ENCODE results near the gene ALDH1L1. TPM values are rescaled to one million over a fixed set of nuclear protein-coding genes. Genes with fewer than 3 reads are reported as not detected.

Gene ALDH1L1
- total RNA-seq, 1 donor from 2014 or later = 1.6 TPM

DNA sequence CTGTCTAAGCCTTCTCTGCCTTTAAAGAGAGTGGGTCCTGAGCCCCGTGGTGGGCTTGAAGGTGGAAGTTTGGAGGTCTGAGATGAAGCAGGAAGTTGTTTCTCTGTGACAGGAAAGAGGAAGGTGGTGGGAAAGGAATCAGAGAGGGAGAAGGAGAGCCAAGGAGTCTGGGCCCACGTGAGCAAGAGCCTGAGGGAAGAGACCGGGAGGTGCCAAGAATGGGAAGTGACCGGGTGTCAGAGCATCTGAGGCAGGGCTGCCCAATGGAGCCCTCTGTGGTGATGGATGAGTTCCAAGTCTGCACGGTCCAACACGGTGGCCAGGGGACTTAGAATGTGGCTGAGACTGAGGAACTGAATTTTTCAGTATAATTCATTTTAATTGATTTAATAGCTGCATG, 24.6 kb downstream of the ALDH1L1 start:
- DNase-seq (ENCODE audit: low spot score in 2 of 2) (no peak), FAIRE-seq (no peak)

DNA sequence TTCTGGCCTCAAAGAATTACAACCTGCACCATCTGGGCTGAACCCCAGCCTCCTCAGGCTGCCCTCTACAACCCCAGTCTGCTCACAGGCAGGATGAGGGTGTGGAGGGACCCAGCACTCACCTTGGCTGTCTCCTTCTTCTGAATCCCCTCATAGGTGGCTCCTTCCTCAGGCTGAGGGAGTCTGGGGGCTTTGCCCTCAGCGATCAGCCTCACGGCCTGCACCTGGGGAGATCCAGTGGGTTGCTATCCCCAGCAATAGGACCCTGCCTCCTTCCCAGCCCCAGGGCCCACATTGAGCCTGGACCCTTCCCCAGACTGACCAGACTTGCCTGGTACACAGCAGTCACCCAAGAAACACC, 25.1 kb downstream of the ALDH1L1 start:
- DNase-seq (ENCODE audit: low spot score in 2 of 2) = no peak

DNA sequence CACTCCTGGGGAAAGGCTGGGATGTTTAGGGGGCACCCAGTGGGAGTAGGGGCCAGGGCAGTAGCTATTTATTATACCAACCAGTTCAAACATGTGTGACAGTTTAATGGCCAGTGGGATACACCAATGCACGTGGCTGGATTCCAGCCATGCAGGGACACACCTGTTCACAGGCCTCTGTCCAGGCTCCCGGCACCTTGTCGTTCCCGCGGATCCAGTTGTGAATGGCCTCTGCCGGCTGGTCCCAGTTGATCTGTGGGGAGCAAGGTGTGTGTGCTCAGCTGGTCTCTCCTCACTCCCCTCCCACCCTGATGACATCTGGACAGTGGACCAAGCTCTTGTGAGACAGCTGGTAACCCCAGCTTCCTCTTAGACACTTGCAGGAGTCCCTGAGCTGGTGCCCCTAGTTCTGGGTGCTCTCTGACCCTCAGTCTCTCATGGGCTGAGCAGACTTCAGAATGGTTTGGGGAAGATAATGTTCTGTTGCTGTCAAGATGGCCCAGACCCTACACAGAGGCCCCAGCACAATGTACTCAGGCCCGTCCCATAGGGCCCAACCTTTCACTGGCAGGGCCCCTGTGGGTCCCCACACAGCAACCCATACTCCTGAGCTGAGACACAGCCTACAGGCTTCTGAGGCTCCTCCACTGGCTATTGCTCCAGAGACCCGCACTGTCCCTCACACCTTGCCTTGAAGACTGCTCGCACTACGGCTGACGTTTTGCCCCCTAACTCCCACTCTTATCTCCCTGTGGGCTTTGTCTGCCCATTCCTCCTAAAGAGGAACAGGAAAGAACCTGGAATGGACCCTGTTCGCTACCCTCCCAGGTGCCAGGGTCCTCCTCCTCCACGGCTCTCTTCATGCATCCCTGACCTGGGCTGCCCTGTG, 25.8 kb downstream of the ALDH1L1 start:
- no peak for FAIRE-seq
- no peak for DNase-seq (ENCODE audit: low spot score in 2 of 2)

More for the DNA sequence above, 25.1 kb downstream of the ALDH1L1 start:
- FAIRE-seq = no peak

DNA sequence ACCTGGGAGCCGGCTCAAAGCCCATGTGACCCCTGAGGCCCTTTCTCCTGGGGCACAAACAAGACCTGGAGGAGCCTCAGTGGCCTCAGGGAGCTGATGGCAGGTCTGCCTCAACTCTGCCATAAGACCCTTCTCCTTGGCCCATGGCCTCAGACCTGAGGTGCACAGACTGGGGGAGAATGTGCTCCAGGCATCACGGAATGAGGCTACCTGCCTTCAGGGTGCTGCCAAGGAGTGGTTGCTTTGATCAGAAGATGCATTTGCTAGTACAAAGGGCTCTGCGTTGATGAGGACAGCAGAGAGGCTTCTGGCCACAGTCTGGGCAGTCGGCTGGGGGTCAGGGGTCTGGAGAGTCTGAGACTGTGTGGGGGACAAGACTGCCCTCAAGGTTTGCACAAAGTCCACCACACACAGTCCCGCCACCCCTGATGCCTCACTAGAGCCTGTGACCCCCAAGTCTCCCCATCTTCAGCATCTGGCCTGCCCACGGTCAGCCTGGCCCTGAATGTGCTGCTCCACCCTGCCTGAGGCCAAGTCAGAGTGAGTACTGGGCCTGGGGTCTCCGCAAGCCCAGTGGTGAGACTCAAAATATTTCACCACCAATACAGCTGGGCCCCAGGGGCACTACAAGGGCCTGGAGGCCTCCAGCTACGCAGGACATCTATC, 26.6 kb downstream of the ALDH1L1 start:
- FAIRE-seq (no peak), DNase-seq (ENCODE audit: low spot score in 2 of 2) (no peak)

DNA sequence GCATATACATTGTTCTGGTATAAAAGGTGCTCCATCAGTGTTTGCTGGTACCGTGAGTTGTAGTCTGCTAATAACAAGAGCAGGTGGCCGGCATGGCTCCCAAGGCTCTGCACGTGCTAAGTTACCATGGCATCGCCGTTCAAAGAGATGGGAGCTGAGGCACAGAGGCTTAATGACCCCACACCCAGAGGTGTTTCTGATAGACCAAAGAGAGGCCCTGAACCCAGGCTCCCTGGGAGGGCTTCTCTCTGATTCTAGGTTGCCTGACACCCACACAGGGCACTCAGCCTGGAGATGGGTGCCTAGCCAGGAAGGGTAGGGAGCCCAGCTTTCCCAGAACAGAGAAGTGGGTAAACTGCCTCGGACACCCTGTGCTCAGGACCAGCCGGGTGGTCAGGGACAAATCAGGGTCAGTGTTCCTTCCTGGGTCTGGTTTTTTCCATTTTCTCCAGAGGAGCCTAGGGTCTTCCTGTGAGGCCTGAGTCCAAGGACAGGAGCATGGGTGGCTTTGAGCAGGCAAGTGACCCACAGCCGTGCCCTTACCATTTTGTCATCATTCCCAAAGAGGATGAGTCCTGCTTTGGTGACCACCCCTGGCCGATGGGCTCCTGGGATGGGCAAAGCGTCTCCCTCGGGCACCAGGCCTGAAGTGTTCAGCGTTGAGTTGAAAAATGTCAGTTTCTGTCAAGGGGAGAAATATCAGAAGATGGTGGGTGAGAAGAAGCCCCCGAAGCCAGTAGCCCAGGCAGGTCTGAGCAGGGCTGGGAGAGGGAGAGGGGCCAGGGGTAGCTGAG, 27.3 kb downstream of the ALDH1L1 start:
- FAIRE-seq (no peak), DNase-seq (ENCODE audit: low spot score in 2 of 2) (no peak)

DNA sequence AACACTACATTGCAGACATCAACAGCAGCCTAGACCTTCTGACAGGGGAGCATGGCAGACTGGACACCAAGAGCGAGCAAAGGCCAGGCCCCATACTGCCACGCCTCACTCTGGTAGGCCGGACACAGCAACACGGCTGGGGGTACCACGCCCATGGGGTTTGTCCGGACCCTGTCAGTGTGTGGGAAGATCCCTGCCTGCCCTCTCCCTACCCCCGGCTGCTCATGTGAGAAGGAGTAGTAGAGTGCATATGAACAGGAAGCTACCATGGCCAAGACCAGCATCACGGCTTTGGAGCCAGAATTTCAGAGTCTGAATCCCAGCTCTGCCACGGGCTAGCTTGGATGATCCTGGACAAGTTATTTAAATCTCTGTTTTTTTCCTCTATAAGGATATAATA, 27.9 kb downstream of the ALDH1L1 start:
- FAIRE-seq = no peak
- no peak for DNase-seq (ENCODE audit: low spot score in 2 of 2)

DNA sequence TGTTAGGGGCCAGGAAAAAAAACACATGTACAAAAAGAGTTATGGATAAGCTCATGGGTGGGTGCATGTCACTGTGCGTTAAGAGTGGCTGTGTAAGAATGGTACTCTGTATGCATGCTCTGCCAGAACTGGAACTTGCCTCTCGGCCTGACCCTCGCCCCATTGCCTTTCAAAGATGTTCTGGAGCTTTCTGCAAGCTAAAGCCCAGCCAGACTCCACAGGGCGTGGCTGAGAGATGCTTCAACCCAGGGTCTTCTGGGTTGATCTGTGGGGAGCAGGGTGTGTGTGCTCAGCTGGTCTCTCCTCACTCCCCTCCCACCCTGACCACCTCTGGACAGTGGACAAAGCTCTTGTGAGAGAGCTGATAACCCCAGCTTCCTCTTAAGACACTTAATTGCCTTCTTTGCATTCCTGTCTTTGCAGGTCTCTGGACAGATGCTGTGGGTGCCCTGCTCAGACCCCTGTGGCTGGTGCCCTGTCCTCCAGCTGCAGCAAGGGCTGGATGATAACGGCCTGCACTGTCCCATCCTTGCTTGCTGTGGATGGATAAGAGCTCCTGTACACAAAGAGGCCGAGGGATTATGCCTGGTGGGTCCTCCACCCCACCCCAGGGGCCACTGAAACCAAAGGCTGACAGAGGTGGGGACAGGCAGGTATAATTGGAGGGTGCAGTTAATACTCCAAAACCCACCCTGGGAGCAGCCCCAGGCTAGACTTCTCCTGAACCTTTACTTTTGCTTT, 28.7 kb downstream of the ALDH1L1 start:
- DNase-seq (ENCODE audit: low spot score in 2 of 2) (no peak), FAIRE-seq (no peak)

DNA sequence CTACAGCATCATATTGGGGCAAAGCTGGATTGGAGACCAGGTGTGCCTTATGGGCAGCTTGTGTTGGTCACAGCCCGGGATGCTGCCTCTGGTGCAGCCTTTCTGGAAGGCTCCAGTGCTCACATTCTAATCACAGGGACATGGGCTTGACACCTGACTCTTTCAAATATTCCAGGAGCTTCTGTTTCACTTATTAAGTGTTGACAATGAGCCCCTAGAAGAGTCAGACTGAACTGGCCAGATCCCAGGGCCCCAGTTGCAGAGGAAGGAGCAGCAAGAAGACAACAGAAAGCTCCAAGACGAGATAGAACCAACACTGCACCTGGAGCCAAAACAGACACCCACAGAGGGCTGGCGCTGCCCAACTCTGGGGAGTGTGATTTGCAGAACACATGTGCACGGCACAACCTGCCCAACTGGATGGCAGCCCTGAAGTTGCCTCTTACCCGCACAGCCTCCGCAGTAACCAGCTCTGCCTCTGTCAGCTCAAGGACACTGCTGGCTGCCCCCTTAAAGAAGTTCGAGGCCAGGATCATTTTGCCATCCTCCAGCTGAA, 30.3 kb downstream of the ALDH1L1 start:
- FAIRE-seq = no peak

DNA sequence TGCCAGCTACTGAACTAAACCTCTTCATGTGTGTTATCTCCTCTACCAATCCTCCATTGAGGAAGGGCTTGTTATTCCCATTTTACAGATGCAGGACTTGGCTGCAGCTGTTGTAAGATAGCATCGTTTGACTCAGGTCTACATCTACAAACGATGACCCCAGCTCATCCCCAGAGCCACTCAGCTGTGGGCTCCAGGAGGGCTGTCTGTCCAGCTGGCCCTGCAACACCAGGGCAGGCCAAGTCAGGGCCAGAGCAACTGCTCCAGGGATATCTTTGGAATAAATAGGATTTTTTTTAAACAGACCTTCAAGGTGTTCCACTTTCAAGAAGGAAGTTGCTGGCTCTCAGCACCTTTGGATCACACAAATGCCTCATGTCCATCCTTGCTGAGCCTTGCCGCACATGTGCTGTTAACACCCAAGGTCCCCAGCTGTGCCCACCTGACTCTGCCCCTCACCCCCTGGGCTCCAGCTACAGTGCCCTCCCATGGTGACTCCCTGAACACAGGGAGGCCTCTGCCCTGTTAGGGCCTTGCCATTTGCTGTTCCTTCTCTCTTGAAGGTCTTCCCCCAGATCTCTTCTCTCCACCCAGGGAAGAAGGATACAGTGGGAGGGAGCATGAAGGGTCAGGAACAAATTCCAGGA, 31.0 kb downstream of the ALDH1L1 start:
- no peak for FAIRE-seq
- DNase-seq (ENCODE audit: low spot score in 2 of 2) = no peak

More for the DNA sequence above, 30.3 kb downstream of the ALDH1L1 start:
- DNase-seq (ENCODE audit: low spot score in 2 of 2) = no peak

DNA sequence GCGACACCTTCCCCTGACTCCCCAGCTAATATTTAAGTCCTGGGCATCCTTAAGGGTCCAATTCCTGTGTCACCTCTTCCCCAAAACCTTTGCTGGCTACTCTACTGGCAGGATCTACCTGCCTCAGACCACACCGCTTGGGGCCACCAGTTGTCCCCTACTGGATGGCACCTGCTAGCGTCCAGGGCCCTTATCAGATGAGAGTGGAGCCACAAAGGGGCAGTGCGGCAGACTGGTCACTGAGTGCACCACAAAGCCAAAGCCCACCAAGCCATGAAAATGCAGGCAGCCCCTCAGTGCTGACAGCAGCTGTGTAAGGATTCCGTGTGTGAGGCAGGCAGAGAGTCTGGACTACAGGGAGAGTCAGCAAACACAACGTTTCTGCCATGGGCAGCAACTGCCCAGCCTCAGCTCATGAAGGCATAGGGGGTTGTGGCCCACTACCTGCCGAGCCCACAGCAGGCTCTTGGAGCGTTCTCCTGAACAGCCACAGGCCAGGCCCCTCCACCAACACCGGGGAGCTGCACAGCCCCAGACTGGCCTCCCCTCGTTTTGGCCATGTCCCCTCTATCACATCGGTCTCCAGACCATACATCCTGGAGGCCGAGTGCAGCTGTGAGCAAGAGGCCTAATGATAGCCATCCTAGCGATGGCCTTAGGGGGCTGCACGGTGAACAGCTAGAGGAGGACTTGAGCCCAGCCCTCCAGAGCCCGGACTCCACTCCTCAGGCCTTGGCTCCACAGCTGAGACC, 32.3 kb downstream of the ALDH1L1 start:
- DNase-seq (ENCODE audit: low spot score in 2 of 2) = no peak
- FAIRE-seq = no peak

DNA sequence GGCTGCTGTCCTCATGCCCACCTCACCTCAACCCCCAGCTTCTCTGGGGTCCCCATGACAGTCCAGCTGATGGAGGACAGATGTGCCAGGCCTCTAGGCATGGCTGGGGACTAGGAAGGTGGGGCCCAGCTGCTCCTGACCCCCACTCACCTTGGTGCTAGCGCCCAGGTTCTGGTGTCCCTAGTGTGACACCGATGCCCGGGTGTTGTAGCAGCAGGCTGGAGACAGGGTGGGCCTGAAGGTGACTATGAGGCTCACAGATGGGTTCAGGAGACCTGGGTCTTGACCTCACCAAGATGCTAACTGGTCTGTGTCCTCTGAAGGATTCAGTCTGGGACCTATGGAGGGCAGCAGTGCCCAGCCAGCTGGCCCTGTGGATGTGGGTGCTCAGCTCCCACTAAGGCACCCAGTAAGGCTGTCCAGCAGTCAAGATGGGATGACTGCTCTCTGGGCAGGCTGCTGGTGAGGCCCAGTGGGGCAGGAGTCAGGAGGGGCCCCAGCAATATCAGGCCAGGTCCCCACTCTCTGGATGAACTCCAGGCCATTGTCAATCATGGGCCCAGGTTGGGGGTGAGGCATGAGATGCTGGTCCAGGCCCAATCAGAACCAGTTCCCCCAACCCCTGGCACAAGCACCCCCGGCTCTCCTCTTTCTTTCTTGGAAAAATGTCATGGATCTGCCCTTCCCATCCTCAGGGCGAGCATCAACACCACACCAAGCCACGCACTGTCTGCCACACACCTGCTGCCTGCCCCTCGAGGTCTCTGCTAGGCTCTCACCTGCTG, 33.0 kb downstream of the ALDH1L1 start:
- FAIRE-seq (no peak), DNase-seq (ENCODE audit: low spot score in 2 of 2) (no peak)

DNA sequence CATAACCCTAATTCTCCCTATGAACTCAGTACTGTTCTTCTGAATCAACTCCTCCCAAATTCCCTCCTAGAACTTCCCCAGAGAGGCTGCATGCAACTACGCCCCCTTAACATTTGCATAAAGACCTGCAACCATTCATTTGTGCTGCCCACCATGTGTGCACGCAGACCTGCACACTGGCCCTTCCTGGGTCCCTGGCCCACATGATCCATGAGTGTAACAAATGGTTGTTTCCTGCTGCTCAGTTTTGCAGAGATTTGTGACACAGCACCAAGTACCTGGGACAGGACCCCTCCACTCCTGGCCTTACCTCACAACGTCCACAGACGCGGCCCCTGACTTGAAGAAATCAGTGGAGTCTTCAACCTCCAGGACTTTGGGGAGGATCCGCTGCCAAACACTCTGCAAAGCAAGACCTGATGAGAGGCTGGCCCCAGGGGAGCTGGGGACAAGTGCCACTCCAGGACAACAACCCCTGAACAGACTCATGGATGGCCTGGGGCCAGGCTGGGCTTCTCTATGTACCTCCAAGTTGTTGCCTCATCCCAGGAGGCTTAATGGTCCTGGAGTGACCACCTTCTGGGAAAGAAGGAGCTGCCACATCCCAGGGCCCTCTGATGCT, 33.8 kb downstream of the ALDH1L1 start:
- no peak for FAIRE-seq
- DNase-seq (ENCODE audit: low spot score in 2 of 2) = no peak

DNA sequence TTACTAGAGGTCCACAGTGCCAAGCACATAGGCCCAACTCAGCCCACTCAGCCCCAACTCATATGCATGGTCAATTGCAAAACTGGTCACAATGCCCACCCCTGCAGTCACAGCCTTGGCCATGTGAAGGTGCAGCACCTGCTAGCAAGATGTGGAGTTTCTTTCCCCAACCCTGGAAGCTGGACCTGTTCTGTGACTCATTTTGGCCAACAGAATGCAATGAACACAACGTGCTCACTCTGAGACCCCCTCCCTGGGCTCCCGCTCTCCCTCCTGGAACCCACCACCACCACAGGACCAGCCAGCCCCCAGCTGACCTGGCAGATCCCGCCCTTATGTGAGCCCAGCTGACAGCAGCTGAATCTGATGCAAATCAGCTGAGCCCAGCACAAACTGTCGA, 34.4 kb downstream of the ALDH1L1 start:
- no peak for FAIRE-seq
- DNase-seq (ENCODE audit: low spot score in 2 of 2) = no peak

DNA sequence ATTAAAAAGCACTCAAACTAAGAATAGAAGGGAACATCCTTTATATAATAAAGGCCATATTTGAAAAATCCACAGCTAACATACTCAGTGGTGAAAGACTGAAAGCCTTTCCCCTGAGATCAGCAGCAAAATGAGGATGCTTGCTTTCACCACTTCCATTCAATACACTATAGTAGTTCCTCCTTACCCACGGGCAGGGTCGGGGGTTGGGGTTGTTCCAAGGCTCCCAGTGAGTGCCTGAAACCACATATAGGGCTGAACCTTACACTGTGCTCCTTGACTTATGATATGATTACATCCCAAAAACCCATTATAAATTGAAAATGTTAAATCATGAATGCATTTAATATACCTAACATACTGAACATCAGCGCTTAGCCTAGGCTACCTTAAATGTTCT, 37.7 kb downstream of the ALDH1L1 start:
- FAIRE-seq (no peak), DNase-seq (ENCODE audit: low spot score in 2 of 2) (no peak)

DNA sequence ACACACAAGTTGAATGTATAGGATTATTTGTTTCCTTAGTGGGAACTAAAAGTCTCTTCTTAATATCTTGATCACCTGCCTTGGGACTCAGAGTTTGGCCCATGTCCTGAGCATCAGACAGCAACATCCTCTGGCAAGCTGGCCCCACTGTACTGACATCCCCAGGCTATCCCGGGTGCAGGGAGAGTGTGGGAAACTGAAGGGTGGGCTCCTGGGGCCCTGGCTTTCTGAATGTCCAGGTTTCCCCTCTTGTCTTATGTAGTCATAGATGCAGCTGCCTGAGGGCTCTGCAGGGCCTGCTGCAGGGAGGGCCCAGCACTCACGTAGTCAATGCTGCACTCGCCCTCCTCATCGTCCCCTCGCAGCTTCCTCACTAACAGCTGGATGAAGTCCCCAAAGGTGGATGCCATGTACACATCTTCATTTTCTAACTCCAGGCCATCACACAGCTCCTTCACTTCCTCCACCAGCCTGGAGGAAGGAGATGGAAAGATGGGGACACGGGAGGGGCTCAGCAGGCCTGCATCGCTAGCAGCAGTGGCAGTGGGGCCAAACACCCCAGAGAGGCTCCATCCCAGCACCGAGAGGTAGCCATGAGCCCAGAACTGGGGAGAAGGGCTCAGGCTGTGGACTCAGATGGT, 42.8 kb downstream of the ALDH1L1 start:
- DNase-seq (ENCODE audit: low spot score in 2 of 2) (no peak), FAIRE-seq (no peak)

DNA sequence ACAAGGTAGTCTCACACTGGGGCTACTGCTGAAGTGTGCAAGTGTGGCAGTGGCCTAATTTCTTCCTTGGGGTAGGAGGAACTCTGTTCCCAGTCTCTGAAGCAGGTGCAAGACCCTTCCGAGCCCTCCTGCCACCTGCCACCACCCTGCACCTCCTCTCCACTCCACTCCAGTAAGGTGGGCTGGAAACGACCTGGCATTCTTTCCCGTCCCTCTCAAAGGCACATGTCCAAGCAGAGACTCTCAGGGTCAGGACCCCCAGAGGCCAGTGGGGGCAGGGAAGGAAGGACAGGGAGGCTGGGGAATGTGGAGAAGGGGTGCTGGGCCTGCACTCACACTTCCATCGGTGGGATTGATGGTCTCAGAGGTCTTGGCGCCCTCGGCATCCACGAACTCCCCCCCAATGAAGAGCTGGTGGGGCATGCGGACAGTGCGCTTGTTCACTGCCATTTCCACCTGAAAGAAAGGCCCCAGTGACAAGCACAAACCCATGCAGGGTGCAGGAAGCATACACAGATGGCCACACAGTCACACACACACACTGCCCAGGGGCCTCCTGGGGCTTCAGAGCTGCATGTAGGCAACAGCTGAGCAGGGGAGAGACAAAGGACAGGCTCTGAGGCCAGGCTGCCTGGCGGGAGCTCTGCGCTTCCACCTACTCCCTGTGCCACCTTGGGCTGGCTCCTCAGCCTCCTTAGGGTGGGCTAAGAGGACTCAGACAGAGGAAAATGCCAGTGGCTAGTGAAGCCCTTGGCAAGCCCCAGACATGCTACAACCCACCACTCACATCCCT, 43.8 kb downstream of the ALDH1L1 start:
- FAIRE-seq = no peak
- no peak for DNase-seq (ENCODE audit: low spot score in 2 of 2)

Data from frontal cortex (tissue), 4 donors.